ENCODE data around the gene ATL1. TPM values are rescaled to one million over a fixed set of nuclear protein-coding genes. Genes with fewer than 3 reads are reported as not detected.
"Not testable (repeated sequence)": the region's sequence is repeated elsewhere in the genome, so short reads cannot be mapped to it uniquely, and the experiment has no call there.

ATL1 gene
- polyA plus RNA-seq, 4 donors = 7.1 to 10.3 (median 8.9) TPM

- no peak for DNase-seq (ENCODE audit: low read depth in 4 of 4, low spot score in 3 of 4)
Measured at GRCh38 chr14:50533806-50534205, 26.1 kb upstream of the ATL1 start.

- no peak for DNase-seq (ENCODE audit: low read depth in 4 of 4, low spot score in 3 of 4)
Measured at GRCh38 chr14:50534416-50534815, 25.5 kb upstream of the ATL1 start.

- DNase-seq (ENCODE audit: low read depth in 4 of 4, low spot score in 3 of 4) = no peak
Measured at GRCh38 chr14:50534997-50535396, 24.9 kb upstream of the ATL1 start.

GRCh38 chr14:50538034-50538433 is 21.9 kb upstream of the ATL1 start:
- DNase-seq (ENCODE audit: low read depth in 4 of 4, low spot score in 3 of 4) = not testable (repeated sequence)

GRCh38 chr14:50539051-50539450 is 20.9 kb upstream of the ATL1 start:
- DNase-seq (ENCODE audit: low read depth in 4 of 4, low spot score in 3 of 4) = no peak

GRCh38 chr14:50541159-50541567 is 18.8 kb upstream of the ATL1 start:
- no peak for DNase-seq (ENCODE audit: low read depth in 4 of 4, low spot score in 3 of 4)

GRCh38 chr14:50542941-50543418 is 17.0 kb upstream of the ATL1 start:
- no peak for DNase-seq (ENCODE audit: low read depth in 4 of 4, low spot score in 3 of 4)

- DNase-seq (ENCODE audit: low read depth in 4 of 4, low spot score in 3 of 4) = no peak
Measured at GRCh38 chr14:50544911-50545310, 15.0 kb upstream of the ATL1 start.

GRCh38 chr14:50545618-50546017 is 14.3 kb upstream of the ATL1 start:
- DNase-seq (ENCODE audit: low read depth in 4 of 4, low spot score in 3 of 4) = no peak

GRCh38 chr14:50550294-50550693 is 9.7 kb upstream of the ATL1 start:
- DNase-seq (ENCODE audit: low read depth in 4 of 4, low spot score in 3 of 4) = no peak

- no peak for DNase-seq (ENCODE audit: low read depth in 4 of 4, low spot score in 3 of 4)
Measured at GRCh38 chr14:50551877-50552276, 8.1 kb upstream of the ATL1 start.

GRCh38 chr14:50552796-50553195 is 7.1 kb upstream of the ATL1 start:
- not testable (repeated sequence) for DNase-seq (ENCODE audit: low read depth in 4 of 4, low spot score in 3 of 4)

- DNase-seq (ENCODE audit: low read depth in 4 of 4, low spot score in 3 of 4) = peak; percentile 25 to 38 (median 30)
Measured at GRCh38 chr14:50560931-50561285, 963 bp downstream of the ATL1 start.

GRCh38 chr14:50562841-50563240 is 2.9 kb downstream of the ATL1 start:
- DNase-seq (ENCODE audit: low read depth in 4 of 4, low spot score in 3 of 4) = no peak

- no peak for DNase-seq (ENCODE audit: low read depth in 4 of 4, low spot score in 3 of 4)
Measured at GRCh38 chr14:50569714-50570274, 9.8 kb downstream of the ATL1 start.

GRCh38 chr14:50573862-50574261 is 13.9 kb downstream of the ATL1 start:
- DNase-seq (ENCODE audit: low read depth in 4 of 4, low spot score in 3 of 4) = no peak

GRCh38 chr14:50575769-50576168 is 15.8 kb downstream of the ATL1 start:
- DNase-seq (ENCODE audit: low read depth in 4 of 4, low spot score in 3 of 4) = no peak

GRCh38 chr14:50577982-50578381 is 18.0 kb downstream of the ATL1 start:
- DNase-seq (ENCODE audit: low read depth in 4 of 4, low spot score in 3 of 4) = no peak

GRCh38 chr14:50578433-50578832 is 18.5 kb downstream of the ATL1 start:
- DNase-seq (ENCODE audit: low read depth in 4 of 4, low spot score in 3 of 4) = no peak

- DNase-seq (ENCODE audit: low read depth in 4 of 4, low spot score in 3 of 4) = no peak
Measured at GRCh38 chr14:50590464-50590863, 30.5 kb downstream of the ATL1 start.

- no peak for DNase-seq (ENCODE audit: low read depth in 4 of 4, low spot score in 3 of 4)
Measured at GRCh38 chr14:50594577-50595316, 34.8 kb downstream of the ATL1 start.

- DNase-seq (ENCODE audit: low read depth in 4 of 4, low spot score in 3 of 4) = no peak
Measured at GRCh38 chr14:50598765-50599164, 38.8 kb downstream of the ATL1 start.

Data from right renal pelvis (tissue), 4 donors.